ENCODE measurements around the gene GUCD1. TPM values are rescaled to one million over a fixed set of nuclear protein-coding genes. Genes with fewer than 3 reads are reported as not detected.

The GUCD1 gene
- total and polyA plus RNA-seq, 2 of the 13 experiments (the other 11 are each of a cell fraction or from before 2014, with no cell fraction given), result 128 to 245 TPM

- TF ChIP-seq SRSF4 (IDR thresholded peaks at IDR 0.05; ENCODE audit: low read depth, low read length, poor library complexity, severe bottlenecking), result no peak
- TF ChIP-seq TCF7L2 (IDR thresholded peaks at IDR 0.05; ENCODE audit: low read depth, low read length), result no peak
- peak; percentile 77; the same call in 1 of the 2 replicates for TF ChIP-seq GATAD2A (CRISPR knock-in tag; IDR thresholded peaks at IDR 0.05)
- TF ChIP-seq GPN1 (CRISPR knock-in tag; IDR thresholded peaks at IDR 0.05; ENCODE audit: borderline replicate concordance), result 0 out of 2 replicates have a peak, but pooled peaks have one; percentile 15
- TF ChIP-seq HDAC2 (CRISPR knock-in tag; IDR thresholded peaks at IDR 0.05), result peak; percentile 87
- TF ChIP-seq TARDBP (CRISPR knock-in tag; IDR thresholded peaks at IDR 0.05), result peak; percentile 97
- TF ChIP-seq STAG1 (CRISPR knock-in tag; IDR thresholded peaks at IDR 0.05), result no peak
- TF ChIP-seq FIP1L1 (IDR thresholded peaks at IDR 0.05; ENCODE audit: borderline replicate concordance, insufficient read depth, low read depth, low read length), result peak; percentile 83; the same call in 1 of the 2 replicates
- no peak for TF ChIP-seq FLYWCH1 (CRISPR knock-in tag; IDR thresholded peaks at IDR 0.05)
- TF ChIP-seq SYNCRIP (IDR thresholded peaks at IDR 0.05; ENCODE audit: insufficient read depth, low read depth, low read length), result no peak
- peak; percentile 37; the same call in 1 of the 2 replicates for TF ChIP-seq CEBPG (CRISPR knock-in tag; IDR thresholded peaks at IDR 0.05)
- TF ChIP-seq THYN1 (CRISPR knock-in tag; IDR thresholded peaks at IDR 0.05; ENCODE audit: borderline replicate concordance, low read depth), result no peak
- TF ChIP-seq ZNF775 (CRISPR knock-in tag; IDR thresholded peaks at IDR 0.05; ENCODE audit: borderline replicate concordance), result no peak
- TF ChIP-seq ZFAT (CRISPR knock-in tag; conservative IDR thresholded peaks at IDR 0.05), result no peak
- TF ChIP-seq RNF219 (CRISPR knock-in tag; IDR thresholded peaks at IDR 0.05), result 0 out of 2 replicates have a peak, but pooled peaks have one; percentile 67
- peak; percentile 98 for TF ChIP-seq ZFY (CRISPR knock-in tag; IDR thresholded peaks at IDR 0.05)
- TF ChIP-seq, protein P1, sequence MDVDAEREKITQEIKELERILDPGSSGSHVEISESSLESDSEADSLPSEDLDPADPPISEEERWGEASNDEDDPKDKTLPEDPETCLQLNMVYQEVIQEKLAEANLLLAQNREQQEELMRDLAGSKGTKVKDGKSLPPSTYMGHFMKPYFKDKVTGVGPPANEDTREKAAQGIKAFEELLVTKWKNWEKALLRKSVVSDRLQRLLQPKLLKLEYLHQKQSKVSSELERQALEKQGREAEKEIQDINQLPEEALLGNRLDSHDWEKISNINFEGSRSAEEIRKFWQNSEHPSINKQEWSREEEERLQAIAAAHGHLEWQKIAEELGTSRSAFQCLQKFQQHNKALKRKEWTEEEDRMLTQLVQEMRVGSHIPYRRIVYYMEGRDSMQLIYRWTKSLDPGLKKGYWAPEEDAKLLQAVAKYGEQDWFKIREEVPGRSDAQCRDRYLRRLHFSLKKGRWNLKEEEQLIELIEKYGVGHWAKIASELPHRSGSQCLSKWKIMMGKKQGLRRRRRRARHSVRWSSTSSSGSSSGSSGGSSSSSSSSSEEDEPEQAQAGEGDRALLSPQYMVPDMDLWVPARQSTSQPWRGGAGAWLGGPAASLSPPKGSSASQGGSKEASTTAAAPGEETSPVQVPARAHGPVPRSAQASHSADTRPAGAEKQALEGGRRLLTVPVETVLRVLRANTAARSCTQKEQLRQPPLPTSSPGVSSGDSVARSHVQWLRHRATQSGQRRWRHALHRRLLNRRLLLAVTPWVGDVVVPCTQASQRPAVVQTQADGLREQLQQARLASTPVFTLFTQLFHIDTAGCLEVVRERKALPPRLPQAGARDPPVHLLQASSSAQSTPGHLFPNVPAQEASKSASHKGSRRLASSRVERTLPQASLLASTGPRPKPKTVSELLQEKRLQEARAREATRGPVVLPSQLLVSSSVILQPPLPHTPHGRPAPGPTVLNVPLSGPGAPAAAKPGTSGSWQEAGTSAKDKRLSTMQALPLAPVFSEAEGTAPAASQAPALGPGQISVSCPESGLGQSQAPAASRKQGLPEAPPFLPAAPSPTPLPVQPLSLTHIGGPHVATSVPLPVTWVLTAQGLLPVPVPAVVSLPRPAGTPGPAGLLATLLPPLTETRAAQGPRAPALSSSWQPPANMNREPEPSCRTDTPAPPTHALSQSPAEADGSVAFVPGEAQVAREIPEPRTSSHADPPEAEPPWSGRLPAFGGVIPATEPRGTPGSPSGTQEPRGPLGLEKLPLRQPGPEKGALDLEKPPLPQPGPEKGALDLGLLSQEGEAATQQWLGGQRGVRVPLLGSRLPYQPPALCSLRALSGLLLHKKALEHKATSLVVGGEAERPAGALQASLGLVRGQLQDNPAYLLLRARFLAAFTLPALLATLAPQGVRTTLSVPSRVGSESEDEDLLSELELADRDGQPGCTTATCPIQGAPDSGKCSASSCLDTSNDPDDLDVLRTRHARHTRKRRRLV (CRISPR knock-in tag; IDR thresholded peaks at IDR 0.05), result peak; percentile 92; the same call in 1 of the 2 replicates
- TF ChIP-seq ZNF670 (CRISPR knock-in tag; IDR thresholded peaks at IDR 0.05; ENCODE audit: borderline replicate concordance), result peak; percentile 90
- no peak for TF ChIP-seq IRF1 (CRISPR knock-in tag; IDR thresholded peaks at IDR 0.05; ENCODE audit: low read depth)
Observed at GRCh38 chr22:24555165-24556039, 464 bp upstream of the GUCD1 start, which contains the start of gene SNRPD3 (continued).
